Stimulated activated CD8-positive, alpha-beta memory T cell treated with anti-CD3 and anti-CD28 coated beads, Interleukin-15, amount 100 ng/mL, for 24 hours (primary cell): ENCODE results near the gene OR10AG1.

Experiments used
- DNase-seq: peaks from one replicate; pipeline ENCODE4 v3.0.0-alpha.2; 2020; ENCODE audit warnings: low read depth

The OR10AG1 gene, protein sequence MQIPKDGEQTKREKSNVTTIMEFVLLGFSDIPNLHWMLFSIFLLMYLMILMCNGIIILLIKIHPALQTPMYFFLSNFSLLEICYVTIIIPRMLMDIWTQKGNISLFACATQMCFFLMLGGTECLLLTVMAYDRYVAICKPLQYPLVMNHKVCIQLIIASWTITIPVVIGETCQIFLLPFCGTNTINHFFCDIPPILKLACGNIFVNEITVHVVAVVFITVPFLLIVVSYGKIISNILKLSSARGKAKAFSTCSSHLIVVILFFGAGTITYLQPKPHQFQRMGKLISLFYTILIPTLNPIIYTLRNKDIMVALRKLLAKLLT

DNA sequence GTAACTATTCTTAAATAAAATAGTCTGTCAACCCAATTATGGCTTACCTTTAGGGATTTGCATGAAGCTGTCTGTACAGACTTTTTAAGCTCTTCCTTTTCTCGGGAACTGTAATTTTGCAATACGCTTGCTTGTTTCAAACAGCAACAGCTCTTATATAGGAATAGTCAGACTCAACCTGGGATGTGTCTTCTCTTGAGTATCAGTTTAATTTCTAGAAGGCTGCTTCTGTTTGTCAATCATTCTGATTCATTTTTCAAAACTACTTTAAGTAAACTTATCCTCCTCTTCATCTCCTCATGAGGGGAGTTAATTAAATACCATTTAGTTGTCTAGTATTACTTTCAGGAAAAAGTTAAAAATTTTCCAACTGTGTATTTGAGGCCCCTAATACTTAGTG is at the start of gene OR10AG1:
Gene OR10AG1, minus strand, starts transcription at position 101 of the 400 bp plus-strand sequence. Its CDS starts 38 bp downstream, at position 63.
- no peak for DNase-seq

DNA sequence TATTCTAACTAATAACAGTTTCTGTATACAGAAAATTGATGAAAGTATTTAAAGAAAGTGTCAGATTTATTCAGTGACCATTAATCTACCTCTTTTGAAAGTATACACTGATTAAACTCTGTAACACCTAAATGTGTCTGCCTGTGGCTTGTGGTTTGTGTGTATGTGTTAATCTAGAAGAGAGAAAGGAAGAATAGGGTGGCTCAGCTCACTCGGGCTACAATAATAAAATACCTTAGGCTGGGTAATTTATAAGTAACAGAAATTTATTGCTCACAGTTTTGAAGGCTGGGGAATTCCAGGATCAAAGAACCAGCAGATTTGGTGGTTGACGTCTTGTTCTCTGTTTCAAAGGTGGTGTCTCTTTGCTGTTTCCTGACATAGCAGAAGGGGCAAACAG is 44.1 kb upstream of the OR10AG1 start:
- no peak for DNase-seq

DNA sequence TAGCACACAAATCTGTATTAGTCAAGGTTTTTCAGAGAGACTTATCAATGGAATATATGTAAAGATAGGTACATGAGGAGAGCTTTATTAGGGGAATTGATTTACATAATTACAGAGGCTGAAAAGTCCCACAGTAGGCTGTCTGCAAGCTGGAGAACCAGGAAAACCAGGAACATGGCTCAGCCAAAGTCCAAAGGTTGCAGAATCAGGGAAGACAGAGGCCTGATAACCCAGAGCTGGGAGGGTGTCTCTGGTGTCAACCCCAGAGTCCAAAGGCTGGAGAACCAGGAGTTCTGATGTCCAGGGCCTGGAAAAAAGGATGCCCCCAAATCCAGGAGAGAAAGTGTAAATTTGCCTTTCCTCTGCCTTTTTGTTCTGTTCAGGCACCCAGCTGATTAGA is 41.0 kb upstream of the OR10AG1 start:
- DNase-seq = no peak

DNA sequence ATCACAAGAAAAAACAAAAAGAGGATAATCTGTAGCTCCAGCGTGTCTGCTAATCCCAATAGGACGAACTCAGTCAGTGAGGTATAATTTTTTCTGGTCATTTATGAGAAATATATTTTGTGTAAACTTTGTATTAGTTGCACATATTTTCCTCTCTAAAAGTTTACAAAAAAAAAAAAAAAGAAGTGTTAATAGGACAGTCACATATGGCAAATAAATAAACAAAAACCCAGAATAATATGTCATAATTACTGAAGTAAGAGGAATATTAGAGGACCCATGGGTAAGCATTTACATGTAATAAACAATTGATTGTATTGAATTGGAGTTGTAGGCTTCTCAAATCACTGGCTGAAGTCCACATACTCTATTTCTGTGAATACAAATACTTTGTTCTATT is 24.8 kb upstream of the OR10AG1 start, which contains the start of gene OR5F1:
Gene OR5F1, minus strand, starts transcription at position 101 of the 400 bp plus-strand sequence. Its CDS starts 0 bp downstream, at position 101.
- no peak for DNase-seq

DNA sequence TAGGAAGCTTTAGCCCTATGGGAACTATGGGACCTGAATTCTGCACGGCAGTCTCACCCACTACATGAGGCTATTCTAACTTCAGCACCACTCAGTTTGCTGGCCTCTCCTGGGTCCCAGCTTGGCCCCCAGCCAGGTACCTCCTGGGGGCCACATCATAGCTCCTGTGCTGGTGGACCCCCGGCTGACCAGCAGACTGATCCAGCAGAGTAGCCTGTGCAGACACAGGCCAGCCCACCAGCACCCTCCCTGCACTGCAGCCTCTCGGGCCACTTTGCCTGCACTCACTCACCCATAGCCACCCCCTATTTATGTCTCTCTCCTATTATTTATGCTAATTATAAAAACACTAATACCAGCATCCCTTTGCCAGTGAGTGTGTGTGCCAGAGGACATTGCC is 1.2 kb upstream of the OR10AG1 start:
- DNase-seq = no peak

DNA sequence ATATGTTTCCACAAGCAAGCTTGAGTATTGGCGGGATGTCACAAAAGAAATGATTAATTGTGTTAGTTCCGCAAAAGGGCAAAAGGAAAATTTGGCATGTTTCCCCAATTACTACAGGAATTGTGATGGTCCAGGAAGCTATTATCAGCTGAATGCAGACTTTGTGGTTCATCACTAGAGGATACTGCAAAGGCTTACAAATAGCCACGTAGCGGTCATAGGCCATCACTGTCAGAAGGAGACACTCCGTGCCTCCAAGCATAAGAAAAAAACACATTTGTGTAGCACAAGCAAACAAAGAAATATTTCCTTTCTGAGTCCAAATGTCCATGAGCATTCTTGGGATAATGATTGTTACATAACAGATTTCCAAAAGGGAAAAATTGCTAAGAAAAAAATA is 1.8 kb downstream of the OR10AG1 start:
- no peak for DNase-seq

DNA sequence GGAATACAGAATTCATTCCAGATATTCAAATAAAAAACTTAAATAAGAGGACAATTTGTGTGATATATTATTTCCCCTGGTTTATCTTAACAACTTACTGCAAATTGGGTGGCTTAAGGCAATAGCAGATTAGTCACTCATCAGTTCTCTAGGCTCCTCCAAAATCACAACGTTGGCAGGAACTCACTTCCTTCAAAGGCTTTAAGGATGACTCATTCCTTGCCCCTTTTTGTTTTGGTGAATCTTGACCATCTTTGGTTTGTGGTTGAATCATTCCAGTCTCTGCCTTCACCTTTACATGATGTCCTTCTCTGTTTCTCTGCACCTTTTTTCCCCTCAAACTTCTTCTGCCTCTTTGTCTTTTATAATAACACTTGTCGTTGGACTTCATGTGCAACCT is 3.4 kb downstream of the OR10AG1 start:
- no peak for DNase-seq

DNA sequence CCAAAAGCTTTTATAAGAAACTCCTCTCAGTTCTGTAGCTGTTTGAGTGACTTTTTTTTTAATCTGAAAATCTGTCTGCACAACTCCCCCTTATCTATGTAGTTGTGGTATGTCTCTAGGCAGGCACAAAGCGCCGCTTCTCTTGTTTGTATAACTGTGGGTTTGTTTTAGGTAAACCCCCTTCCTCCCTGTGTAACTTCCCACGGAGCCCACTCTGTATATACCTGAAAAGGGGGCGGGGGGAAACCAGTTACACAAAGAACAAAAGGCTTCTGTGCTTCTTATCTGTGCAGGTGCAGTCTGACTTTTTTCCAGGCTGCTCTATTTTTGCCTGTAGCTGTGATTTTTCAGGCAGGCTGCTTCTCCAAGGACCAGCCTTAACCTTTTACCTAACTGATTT is 13.2 kb downstream of the OR10AG1 start:
- no peak for DNase-seq

DNA sequence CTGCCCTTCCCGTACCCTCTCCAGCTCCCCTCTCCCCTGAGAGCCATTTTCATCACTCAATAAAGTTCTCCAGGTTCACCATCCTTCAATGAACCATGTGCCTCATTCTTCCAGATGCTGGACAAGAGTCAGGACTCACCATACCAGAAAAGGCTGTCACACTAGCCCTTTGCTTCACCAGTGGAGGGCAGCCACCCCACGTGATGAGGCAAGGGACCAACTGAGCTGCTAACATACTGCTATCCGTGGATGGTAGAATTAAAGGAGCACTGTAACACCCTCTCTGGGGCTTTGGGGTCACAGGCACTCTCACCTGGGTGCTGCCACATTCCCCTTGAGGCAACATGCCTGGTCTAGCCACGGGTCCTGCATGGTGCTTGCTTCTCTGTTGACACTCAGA is 20.4 kb downstream of the OR10AG1 start:
- DNase-seq = no peak

DNA sequence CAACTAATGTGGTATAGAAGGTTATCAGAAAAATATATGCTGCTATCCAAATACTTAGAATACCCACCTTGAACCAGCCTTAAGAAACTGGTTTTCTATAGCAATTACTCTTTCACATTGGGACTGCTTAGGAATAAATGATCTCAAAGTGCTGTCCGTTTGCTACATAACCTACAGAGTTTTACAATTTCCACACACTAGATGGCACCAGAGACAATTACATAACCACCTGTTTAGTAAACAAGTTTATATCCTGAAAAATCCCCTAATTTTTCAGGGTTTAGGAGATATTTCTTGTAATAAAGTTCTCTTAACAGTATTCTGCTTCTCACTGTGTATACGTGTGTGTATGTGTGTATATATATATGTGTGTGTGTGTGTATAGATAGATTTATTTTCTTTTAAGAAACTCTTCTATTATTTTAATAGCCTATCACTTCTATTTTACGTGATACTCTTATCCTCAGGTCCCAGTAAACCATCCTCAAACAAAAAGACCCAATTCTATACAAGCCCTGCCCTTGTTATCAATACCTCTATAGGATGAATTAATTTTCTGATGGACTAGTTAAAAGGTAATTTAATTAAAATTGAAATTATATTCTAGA is 26.9 kb downstream of the OR10AG1 start:
- DNase-seq = no peak

DNA sequence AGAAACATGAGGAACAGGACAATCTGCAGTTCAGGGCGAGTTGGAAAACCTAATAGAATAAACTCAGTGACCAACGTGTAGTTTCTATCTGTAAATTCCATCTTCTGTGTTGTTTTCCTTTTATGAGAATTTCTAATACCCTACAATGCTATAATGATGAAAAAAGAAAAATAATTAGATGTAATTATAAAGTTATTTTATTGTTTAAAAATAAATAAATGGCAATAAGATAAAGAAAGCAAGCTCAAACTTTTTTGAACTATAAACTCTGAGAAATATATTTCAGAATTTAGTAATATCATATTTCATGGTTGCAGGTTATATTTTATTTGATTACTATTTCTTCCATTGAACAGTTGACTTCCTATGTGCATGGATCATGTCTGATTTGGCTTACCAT is 33.4 kb downstream of the OR10AG1 start, which contains the start of gene OR5I1:
Gene OR5I1, minus strand, starts transcription at position 101 of the 400 bp plus-strand sequence. Its CDS starts 0 bp downstream, at position 101.
- no peak for DNase-seq

DNA sequence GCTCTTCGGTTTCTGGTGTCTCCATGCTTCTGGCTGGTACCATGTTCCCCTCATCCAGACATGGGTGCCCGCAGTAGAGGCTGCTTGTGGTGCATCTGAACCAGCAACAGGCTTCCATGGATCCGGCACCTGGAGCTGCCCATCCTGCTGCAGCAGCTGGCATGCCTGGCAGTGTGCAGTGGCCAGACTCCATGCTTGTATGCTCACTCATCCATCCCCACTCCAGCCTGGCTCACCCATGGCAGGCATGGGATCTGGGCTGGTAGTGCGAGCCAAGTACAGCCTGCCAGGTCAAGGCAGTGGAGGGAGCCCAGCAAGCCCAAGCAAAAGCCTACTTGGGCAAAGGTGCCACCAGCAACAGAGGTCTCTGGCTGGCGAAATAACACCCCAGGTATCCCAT is 49.2 kb downstream of the OR10AG1 start:
- no peak for DNase-seq
